Kasumi-1 (cell line): ENCODE measurements around the gene NOL11.
A peak's percentile ranks its signal among the peaks of the same experiment; 100 is the strongest.
"Not testable (repeated sequence)": the region's sequence is repeated elsewhere in the genome, so short reads cannot be mapped to it uniquely, and the experiment has no call there.

ENCODE experiments used
- DNase-seq, 2 experiments: peaks; one replicate each; lab custom pipeline; 2025; lab: John Stamatoyannopoulos, UW

Gene NOL11

DNA sequence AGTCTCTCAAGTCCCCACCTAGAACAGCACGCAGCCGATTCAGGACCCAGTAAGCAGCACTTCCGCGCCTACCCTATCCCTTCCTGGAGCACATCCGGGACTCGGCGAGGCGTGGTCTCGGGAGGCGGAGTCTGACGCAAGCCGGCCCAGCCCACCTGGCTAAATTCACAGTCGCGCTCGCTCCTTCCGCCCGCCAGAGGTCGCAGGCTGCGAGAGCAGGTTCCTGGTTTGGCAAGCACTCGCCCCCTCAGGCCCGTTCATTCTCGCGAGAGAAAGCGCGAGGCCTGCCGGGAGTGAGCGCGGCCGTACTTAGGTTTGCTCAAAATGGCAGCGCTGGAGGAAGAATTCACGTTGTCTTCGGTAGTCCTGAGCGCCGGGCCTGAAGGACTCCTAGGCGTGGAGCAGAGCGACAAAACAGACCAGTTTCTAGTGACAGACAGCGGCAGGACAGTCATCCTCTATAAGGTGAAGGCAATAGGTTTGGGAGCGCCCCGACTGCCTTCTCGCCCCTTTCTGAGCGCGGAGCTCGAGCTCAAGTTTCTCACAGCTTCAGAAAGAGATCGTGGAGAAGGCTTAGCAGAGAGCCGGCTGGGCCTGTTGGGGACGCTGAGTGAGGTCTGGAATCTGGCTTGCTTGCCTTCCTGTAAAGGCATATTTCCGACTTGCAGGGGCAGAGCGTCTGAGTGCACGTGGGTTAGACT is at the start of gene NOL11:
Gene NOL11, plus strand, starts transcription at position 313 of the 701 bp plus-strand sequence. Its CDS starts 12 bp downstream, at position 325.
- DNase-seq, result peak; percentile 100

DNA sequence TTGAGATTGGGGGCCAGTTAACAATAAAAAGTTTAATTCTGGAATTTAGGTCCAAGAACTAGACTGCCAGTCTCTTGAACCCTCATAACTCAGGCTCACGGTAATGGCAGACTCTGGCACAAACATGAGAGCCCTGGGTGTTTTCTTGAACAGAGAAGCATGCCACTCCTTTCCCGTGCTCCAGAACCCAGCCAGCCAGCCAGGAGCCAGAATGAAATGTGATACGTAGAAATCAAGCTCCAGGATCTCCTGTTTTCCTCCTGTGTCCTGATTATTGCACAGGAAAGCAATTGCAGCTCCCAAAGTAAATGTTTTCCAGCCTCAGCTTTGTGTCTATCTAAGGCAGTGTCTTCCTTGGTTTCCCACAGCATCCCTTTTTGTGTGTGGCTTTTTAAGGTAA is 46.2 kb upstream of the NOL11 start:
- no peak for DNase-seq

DNA sequence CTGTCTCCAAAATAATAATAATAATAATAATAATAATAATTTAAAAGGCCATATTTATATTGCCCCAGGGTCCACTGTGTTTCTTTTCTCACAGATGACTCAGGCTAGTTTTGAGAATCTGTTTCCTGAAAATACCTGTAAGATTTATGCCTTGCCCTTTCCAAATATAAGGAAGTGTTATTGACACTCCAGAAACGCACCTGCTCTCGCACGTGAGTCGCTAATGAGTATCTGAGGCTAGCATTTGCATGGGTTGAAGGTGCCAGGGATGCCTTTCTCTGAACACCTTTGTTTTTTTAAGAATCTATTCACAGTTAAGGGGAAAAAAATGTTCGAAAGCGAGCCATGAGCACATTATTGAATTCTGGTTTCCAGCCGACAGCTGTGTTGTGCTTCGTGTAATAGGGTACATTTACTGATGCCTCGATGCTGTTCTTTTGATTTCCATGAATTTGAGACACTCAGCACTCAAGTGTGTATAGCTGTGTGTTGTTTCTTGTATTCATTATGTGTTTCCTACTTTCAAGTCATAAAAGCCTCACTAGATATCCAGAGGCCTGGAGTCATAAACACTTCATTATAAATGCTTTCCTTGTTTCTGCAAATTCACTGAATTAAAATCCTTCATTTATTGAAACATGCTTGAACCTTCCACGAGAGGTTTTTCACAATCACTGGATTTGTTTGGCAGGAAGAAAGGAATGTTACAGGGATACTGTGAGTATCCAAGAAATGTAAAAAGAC is 45.0 kb upstream of the NOL11 start:
- DNase-seq, result no peak

DNA sequence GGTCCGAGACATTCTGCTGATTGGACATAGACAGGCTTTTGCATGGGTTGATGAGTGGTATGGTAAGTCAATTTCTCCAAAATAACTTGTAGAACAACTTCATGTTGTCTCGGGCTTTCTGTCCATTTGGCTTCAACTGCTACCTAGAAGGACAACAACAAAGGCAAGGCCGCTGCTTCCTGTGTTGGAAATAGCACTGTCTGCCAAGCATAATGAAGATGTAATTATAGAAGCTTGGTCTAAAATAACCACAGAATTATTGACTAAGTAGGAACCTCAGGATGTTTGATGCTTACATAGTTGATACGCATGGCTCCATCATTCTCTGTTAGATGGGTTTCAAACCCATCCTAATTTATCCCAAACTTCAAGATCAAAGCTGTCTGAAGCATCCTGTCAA is 42.3 kb upstream of the NOL11 start:
- DNase-seq, result no peak

DNA sequence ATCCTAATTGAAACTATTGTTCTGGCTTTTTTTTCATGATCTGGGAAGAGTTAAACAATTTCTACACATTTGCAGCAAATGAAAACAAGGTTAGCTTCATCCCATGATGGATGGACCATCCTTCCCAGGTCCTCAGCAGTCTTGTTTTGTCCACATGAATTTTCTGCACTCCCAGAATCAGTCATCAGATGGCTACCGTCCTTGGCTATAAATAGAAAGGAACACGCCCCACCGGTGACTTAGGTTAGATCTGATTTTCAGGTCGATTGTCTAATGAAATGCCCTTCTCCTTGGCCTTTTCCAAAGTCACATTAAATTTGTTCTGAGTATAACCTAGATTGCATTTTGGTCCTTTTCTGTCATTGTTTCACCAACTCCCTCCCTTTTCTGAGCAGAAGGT is 41.4 kb upstream of the NOL11 start:
- no peak for DNase-seq

DNA sequence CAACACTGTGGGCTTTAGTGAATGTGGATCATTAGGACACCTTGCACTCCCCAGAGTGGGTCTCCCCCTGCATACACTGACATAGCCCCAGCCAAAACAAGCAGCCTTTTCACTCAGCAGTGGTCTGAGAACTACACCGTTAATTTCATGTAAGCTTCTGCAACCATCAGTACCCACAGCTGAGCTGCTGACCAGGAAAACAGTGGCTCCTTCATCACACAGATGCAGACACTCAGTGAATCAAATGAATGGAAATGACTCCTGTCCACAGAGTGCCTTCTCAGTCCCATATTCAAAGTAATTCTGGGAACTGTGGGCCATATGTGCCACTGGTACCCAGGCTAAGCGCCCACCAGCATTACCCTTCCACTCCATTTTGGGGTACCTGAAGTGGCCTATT is 39.3 kb upstream of the NOL11 start:
- no peak for DNase-seq

DNA sequence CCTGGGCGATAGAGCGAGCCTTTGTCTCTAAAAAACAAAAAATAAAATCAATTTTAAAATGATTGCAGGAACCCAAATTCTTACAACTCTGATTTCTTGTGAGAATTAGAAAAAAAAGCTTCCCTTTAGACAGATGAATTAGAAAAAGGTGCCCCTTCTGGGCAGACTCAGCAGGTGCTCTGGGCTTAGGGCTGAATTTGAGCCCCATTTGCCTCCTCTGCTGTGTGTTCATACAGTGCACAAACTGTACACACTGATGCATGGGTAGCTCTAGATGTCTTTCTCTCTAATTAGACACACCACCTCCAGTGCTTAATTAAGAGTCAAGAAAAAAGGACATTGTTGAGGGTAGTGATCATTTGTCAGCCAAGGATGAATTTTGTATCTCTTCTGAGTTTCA is 38.5 kb upstream of the NOL11 start:
- no peak for DNase-seq

DNA sequence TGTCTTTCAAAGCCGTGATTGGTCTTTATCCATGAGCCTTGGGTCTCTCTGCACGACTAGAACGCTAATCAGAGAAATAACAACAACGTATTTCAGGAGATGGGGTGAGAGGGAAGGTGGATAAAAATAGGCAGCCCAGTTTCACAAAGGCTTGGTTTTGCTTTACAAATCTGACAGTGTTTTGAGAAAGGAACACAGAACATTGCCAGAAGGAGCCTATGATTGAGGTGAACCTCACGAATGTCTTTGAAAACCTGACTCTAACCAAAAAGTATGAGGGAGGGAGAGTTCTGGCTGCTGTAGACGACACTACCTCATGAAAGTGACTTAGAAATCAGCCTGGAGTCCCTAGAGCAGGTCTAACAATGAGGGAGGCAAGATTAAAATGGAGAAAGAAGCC is 38.0 kb upstream of the NOL11 start:
- no peak for DNase-seq

DNA sequence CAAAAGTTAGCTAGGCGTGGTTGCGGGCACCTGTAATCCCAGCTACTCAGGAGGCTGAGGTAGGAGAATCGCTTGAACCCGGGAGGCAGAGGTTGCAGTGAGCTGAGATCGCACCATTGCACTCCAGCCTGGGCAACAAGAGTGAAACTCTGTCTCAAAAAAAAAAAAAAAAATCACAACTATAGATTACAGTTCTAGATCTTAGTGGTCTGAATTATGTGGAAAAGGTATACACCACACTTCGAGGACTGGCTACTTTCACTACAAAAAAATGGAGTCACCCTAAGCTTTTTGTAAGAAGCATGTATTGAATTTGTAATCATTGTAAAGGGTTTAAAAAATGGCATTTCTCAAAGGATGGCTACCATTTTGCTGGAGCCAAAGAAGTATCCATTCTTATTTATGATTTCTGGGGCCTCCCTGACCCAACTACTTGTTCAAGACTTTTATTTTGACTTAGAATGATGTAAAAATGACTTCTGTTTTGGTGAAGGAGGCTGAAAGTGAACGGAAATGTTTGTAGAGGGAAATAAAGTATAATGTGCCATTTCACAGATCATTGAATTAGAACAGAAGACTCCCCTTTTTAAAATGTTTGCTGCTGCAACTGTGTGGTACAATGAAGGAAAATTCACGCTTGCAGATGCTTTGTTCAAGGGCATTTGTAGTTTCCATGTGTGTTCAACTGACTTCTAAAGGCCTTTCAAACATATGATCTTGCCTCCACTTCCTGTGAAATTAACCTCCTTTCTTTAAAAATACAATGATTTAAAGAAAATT is 37.1 kb upstream of the NOL11 start:
- DNase-seq, result no peak

DNA sequence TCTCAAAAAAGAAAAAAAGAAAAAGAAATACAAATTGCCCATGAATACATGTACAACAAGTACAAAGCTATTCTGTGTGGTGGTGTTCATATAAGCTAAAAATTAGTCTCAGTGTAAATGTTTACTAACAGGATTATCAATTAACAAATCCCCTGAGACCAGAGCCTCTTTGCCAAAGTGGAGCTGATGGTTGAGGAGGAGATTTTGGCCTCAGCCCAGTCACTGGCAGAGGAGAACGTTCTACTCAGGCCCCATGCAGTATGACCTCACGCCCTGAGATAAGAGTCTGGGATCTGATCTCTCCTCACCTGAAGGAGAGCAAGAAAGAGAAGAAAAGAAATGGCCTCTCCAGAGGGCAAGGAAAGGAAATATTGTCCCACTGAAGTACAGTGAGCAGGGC is 35.5 kb upstream of the NOL11 start:
- DNase-seq, result no peak

DNA sequence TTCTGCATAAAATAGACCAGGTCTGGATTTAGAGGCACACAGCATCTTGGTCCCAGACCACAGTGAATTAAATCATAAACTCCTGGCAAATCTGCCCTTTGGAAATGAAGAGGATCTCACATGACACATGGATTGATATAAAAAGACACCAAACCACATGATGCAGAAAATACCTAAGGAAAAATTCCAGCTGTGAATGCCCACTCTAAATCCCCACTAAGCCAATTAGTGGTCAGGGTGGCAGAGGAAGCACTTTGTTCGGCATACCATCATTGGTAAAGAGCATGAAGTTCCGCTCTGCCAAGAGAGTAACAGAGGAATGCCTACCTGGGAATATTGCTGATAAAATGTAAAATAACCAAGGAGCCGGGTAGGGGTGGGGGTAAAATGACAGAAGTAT is 32.4 kb upstream of the NOL11 start:
- DNase-seq, result no peak

DNA sequence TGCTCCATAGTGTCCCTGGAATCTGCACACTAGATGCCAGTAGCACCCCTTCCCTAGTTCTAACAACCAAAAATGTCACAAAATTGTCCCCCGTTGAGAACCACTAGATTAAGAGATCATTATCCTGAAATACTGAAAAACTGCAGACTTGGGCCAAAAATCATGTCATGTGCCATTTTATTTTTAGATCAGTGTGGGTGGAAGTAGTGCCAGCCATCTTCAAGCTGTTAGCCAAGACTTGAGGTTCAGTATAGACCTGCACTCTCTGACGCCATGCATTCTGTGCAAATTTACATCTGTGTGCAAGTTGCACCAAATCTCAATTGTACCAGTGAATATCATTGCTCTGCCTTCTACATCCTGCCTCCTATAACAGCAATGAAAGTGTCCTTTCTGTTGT is 31.5 kb upstream of the NOL11 start:
- DNase-seq, result no peak

DNA sequence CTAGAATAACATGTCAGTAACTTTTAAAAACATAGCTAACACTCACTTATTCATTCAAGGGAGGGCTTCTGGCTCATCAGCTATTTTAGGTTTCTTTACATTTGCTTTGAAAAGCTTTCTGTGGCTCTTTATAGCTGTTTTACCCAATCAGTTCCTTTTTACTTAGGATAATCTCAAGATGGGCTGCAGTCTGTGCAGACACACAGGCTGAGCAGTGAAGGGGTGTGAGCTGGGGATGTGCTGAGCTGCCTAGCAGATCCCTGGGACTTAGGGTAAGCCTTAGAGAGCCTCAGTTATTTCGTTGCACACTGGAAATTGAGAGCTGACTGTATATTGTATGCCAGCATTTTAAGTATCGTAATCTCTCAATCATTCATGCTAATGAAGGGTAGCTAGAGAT is 30.2 kb upstream of the NOL11 start:
- DNase-seq, result no peak

DNA sequence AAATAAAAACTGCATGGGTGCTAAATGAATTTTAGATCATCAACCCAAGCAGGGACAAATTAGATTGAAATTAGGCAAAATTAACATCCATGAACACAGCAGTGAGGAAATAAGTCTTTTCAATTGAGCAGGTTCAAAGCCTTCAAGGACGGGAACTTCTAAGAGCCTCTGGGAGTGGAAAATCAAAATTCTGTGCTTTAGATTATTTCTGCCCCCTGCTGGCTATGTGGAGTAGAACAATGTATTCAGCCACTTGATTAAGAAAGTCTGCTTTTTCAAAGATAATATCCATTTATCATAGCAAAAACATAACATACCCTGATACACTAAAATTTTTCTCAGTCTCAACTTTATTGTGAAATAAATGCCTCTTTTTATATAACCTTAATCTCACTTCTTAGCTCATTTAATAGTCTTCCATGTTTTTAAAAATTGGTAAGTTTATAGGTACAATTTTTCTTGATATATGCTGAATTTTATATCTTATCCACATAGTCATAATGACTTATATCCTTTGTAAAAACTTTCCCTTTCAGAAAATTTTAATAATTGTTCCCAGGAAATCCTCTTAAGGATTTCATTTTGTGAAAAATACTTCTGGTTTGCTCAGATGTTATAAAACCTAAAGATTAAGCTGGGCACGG is 28.1 kb upstream of the NOL11 start:
- DNase-seq, result peak; percentile 77 to 94

DNA sequence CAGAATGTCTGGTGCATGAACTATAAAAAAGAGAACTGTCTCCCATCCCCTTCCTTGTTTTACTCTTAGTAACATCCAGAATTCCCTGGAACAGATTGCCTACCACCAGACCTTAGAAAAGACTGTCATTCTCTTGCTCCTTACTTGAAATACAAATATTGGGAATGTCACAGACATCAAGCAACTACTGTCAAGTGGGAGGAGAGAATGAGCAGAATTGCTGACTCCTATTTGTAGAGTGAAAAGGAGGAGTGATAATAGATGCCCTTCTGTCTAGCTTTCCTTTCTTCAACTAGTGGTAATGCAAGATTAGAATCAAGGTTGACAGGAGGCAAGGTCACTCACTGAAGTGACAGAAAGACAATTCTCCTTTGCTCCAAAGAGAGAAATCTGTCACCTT is 23.9 kb upstream of the NOL11 start:
- DNase-seq, result no peak

DNA sequence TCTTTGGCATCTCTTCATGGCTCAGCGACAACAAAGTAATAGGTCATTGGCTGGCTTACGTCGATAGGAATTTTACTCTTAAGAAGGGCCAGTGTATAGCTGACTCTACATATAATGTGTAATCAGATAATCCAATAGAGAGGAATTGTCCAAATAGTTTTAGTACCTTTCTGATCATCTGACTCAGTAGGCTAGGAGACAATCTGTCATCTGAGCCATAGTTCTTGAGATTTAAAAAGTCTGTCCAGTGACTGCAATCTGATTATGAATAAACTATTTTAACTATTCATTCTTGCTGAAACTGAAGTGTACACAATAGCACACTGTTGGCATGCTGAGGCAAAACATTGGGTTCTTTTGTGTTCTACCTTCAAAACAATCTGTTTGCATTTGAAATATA is 21.4 kb upstream of the NOL11 start:
- DNase-seq, result no peak

DNA sequence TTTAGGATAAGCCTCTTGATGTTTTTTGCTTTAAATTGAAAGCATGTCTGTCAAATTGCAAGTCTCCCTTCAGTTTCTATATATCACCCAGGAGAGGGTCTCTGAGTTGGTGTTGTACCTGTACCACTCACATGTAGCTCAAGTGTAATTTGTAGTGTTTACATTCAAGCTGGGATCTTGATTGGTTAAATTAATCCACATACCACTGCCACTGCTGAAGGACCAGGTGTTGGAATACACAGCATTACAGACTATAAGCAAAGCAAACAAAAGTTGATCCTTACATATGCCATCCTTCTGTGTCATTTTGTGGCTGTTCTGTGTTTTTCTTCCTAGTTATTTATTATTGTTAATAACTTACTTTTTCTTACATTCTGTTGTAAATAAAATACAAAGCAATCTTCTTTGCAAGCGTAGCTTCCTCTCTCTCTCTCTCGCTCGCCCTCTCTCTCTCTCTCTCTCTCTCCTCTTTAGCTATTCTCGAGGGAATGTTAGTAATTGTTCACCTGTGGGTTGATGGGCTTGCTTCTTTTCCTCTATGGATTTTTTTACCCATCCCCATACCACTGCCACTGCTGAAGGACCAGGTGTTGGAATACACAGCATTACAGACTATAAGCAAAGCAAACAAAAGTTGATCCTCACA is 20.8 kb upstream of the NOL11 start:
- no peak for DNase-seq

DNA sequence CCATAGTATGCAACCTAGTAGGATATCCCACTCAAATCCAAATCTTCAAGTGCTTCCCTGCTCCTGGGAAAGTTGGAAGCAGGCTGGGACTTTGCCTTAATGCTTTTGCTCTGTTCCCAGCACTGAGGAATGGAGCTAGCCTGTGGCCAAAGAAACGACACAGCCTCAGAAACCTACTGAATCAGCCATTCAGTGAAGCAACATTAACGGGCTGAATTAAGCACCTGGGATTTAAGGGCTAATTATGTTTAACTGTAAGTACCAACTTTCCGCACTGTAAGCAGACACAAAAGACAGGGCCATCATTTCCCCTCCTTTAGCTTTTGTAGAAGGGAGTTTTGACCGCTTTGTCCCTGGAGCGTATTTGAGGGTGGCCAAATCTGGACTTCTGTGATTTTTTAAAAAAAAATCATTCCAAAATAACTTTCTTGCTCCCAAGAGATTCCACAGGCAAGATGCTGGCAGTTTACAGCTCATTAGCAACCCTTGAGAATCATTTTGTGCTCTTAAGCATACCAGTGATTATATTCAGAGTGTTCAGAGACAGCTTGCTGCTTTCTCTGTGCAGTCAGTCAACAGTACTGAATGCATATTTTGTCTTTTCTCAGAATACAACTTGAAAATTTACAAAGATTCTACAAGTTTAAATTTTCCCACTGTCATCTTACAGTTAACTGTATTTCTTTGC is 17.6 kb upstream of the NOL11 start:
- DNase-seq, result no peak

DNA sequence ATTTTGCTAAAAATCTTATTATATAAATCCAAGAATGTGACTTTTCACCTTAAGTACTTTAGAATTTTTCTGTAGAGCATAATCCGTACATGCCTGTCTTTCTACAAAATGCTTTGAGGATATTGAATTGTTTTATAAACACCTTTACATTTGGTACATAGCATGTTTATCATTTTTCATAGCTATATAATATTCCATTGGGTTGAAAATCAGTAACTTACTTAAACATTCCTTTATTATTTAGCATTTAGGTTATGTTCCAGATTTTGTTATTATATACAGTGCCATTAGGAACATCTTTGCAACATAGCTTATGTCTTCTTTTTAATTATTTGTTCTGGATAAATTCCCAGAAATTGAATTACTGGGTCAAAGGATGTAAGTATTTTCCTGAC is 17.0 kb upstream of the NOL11 start:
- no peak for DNase-seq

DNA sequence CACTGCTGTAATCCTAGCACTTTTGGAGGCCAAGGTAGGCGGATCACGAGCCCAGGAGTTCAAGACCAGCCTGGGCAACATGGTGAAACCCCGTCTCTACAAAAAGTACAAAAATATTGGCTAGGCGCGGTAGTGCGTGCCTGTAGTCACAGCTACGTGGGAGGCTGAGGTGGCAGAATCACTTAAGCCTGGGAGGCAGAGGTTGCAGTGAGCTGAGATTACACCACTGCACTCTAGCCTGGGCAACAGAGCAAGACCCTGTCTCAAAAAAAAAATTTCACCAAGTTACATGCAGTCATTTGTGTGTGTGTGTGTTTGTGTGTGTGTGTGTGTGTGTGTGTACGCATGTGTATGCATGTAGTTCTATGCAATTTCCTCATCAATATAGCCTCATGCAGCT is 14.9 kb upstream of the NOL11 start:
- not testable (repeated sequence) for DNase-seq

DNA sequence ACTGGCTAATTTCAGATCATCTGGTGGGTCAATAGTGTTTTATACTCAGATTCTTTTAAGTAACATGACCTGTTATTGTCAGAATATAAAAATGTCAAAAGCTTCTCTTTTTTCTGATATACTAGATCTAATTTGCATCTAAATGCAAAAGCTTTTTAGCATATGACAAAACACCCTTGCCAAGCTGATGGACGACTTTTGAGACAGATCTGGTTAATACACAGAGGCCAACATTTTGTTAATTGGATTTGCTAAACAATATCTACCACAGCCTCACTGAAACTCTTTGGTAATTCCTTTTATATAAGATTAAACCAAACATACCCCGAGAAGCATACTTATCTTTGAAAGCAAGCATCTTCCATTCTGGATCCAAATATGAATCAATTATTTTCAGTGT is 10.3 kb upstream of the NOL11 start:
- DNase-seq, result no peak
